ENCODE measurements around the gene OR8H1.

Gene OR8H1

GRCh38 chr11:56292154-56292553, at the start of gene OR8H1:
Gene OR8H1 (minus strand): TSS chr11:56292254. CDS start chr11:56291062, 1,192 bp downstream.
- no peak for DNase-seq (ENCODE audit: low read depth in 2 of 2)

- no peak for DNase-seq (ENCODE audit: low read depth in 2 of 2)
Measured at GRCh38 chr11:56340289-56340688, 48.2 kb upstream of the OR8H1 start.

GRCh38 chr11:56333156-56333555, 41.1 kb upstream of the OR8H1 start:
- no peak for DNase-seq (ENCODE audit: low read depth in 2 of 2)

GRCh38 chr11:56331861-56332491, 39.9 kb upstream of the OR8H1 start:
- no peak for DNase-seq (ENCODE audit: low read depth in 2 of 2)

- DNase-seq (ENCODE audit: low read depth in 2 of 2), result no peak
Measured at GRCh38 chr11:56314844-56315243, 22.8 kb upstream of the OR8H1 start, which contains the start of gene OR8K3. Gene OR8K3 (plus strand): TSS chr11:56315144. CDS start chr11:56318307, 3,163 bp downstream.

GRCh38 chr11:56307836-56308235, 15.8 kb upstream of the OR8H1 start:
- DNase-seq (ENCODE audit: low read depth in 2 of 2), result no peak

GRCh38 chr11:56296898-56297297, 4.8 kb upstream of the OR8H1 start:
- no peak for DNase-seq (ENCODE audit: low read depth in 2 of 2)

- no peak for DNase-seq (ENCODE audit: low read depth in 2 of 2)
Measured at GRCh38 chr11:56273854-56274253, 18.2 kb downstream of the OR8H1 start, which contains the start of gene OR5T1. Gene OR5T1 (plus strand): TSS chr11:56274154. CDS start chr11:56275639, 1,485 bp downstream.

GRCh38 chr11:56271092-56271491, 21.0 kb downstream of the OR8H1 start:
- no peak for DNase-seq (ENCODE audit: low read depth in 2 of 2)

- no peak for DNase-seq (ENCODE audit: low read depth in 2 of 2)
Measured at GRCh38 chr11:56251954-56252353, 40.1 kb downstream of the OR8H1 start, which contains the start of gene OR5T3. Gene OR5T3 (plus strand): TSS chr11:56252254. CDS start chr11:56252254, 0 bp downstream.

All from stimulated activated CD8-positive, alpha-beta memory T cell treated with anti-CD3 and anti-CD28 coated beads, Interleukin-15, amount 100 ng/mL, for 4 hours (primary cell).